GM19099 (cell line): ENCODE measurements around the gene CDH26.

Experiments
- POLR2A ChIP-seq: IDR thresholded peaks from 3 replicates; pipeline ENCODE4 v1.6.1; 2011; ENCODE audit warnings: low read depth; ENCODE audit not compliant: insufficient read length; ENCODE audit errors: extremely low read depth

CDH26 gene

GRCh38 chr20:59958123-59958522 is at the start of gene CDH26:
TSS of gene CDH26 (plus strand) at chr20:59958423. CDS start at chr20:59958727, 304 bp downstream.
- TF ChIP-seq POLR2A = no peak

GRCh38 chr20:59908855-59909254 is 49.4 kb upstream of the CDH26 start:
- TF ChIP-seq POLR2A = no peak

- TF ChIP-seq POLR2A = no peak
Observed at GRCh38 chr20:59911041-59911440, 47.2 kb upstream of the CDH26 start.

- no peak for TF ChIP-seq POLR2A
Observed at GRCh38 chr20:59912609-59913008, 45.6 kb upstream of the CDH26 start.

GRCh38 chr20:59920944-59921343 is 37.3 kb upstream of the CDH26 start:
- TF ChIP-seq POLR2A = no peak

- no peak for TF ChIP-seq POLR2A
Observed at GRCh38 chr20:59923514-59923913, 34.7 kb upstream of the CDH26 start.

GRCh38 chr20:59925359-59925758 is 32.9 kb upstream of the CDH26 start:
- no peak for TF ChIP-seq POLR2A

GRCh38 chr20:59925899-59926298 is 32.3 kb upstream of the CDH26 start:
- TF ChIP-seq POLR2A = no peak

GRCh38 chr20:59931511-59932312 is 26.5 kb upstream of the CDH26 start:
- TF ChIP-seq POLR2A = no peak

GRCh38 chr20:59932616-59933295 is 25.5 kb upstream of the CDH26 start:
- no peak for TF ChIP-seq POLR2A

- TF ChIP-seq POLR2A = no peak
Observed at GRCh38 chr20:59933296-59933848, 24.9 kb upstream of the CDH26 start, which contains the start of gene SYCP2. TSS of gene SYCP2 (minus strand) at chr20:59933637. CDS start at chr20:59922413, 11,224 bp downstream.

GRCh38 chr20:59933849-59934585 is 24.2 kb upstream of the CDH26 start:
- TF ChIP-seq POLR2A = no peak

- TF ChIP-seq POLR2A = no peak
Observed at GRCh38 chr20:59935457-59936185, 22.6 kb upstream of the CDH26 start.

GRCh38 chr20:59936409-59936808 is 21.8 kb upstream of the CDH26 start:
- no peak for TF ChIP-seq POLR2A
